Stimulated activated CD4-positive, alpha-beta T cell treated with anti-CD3 and anti-CD28 coated beads, TNF-alpha, amount 100 ng/mL, for 24 hours (primary cell): Measurements from ENCODE around the gene RPL35A.
"Not testable (repeated sequence)": the region's sequence is repeated elsewhere in the genome, so short reads cannot be mapped to it uniquely, and the experiment has no call there.

Experiments used
- DNase-seq, 3 experiments: peaks; one replicate each; pipeline ENCODE4 v3.0.0-alpha.2; 2020; ENCODE audit warnings: low read depth in 3 of 3

RPL35A gene

DNA sequence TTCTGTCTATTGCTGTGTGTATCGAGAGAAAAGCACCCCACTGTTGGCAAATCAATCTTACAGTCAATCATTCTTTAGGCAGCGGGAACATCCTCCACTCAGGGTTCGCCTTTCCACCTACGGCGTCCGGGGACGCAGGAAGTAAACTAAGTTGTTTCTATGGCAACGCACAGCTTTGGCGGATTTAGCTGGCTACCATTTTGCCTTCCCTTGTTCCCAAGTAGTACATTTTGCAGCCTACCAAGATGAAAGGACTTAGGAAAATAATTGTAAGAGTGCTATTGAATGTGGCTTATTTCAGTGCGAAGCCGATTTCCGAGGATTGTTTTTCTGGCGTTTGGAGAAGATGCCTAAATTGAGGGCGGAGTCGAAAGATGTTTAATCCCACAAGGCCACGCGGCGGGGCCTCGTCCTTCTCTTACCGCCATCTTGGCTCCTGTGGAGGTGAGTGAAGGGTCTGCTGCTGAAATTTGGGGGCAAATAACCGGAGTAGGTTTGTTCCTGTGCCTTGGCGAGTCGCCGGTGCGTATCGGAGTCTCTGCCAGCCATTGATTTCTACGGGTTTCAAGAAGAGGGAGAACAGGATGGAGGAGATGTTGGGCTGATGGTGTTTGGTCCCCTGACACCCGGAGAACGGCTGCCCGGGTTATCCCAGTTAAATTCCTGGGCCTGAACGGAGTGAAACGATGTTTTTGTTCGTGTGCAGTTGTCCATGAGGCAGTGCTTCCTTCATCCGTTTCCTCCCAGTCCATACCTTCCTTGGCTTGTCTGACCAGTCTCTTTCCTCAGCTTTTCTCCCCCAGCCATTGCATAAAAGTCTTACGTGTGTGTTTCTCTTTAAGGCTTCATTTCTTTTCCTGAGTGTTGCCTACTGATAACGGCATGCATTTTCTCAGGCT, at the start of gene RPL35A:
Gene RPL35A (plus strand): TSS at position 413 of the 899 bp plus-strand sequence. CDS start 778 bp downstream, outside the sequence.
- DNase-seq, result peak; percentile 69 to 77 (median 77)

DNA sequence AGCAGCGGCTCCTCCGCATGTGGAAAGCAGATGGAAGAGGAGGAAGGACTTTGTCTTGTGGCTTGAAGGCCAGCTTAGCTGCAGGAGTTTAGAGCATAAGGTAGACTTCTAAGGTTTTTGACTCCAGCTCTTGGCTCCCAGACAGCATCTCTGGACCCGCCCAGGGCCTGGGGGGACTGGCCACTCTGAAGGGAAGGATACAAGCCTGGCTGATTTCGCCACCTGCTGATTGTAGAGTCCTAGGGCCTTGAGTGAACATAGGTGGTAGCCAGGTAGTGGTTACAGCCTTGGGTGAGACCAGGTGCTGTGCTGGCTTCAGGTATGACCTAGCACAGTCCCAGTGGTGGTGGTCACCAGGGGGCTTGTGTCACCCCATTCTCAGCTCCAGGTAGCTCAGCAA, 48.4 kb upstream of the RPL35A start:
- DNase-seq, result no peak

- DNase-seq, result peak; percentile 62 to 78 (median 74)
Observed at GRCh38 chr3:197906023-197906849, 43.8 kb upstream of the RPL35A start.

DNA sequence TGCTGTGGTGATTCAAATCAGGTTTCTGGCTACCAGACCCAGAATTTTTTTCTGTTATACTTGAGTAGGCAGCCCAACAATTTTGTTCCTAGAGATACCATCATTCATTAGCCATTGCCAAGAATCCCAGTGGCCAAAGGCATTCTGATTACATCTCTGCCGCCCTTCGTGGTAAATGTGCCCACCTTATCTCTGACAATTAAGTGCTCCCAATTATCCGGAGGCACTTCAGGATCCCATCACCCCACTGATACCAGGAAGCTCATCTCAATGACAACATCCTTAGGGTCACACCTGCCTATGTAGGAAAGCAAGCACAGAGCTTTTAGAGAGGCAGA, 43.2 kb upstream of the RPL35A start:
- DNase-seq, result no peak

GRCh38 chr3:197907196-197907595, 42.8 kb upstream of the RPL35A start:
- DNase-seq, result no peak

DNA sequence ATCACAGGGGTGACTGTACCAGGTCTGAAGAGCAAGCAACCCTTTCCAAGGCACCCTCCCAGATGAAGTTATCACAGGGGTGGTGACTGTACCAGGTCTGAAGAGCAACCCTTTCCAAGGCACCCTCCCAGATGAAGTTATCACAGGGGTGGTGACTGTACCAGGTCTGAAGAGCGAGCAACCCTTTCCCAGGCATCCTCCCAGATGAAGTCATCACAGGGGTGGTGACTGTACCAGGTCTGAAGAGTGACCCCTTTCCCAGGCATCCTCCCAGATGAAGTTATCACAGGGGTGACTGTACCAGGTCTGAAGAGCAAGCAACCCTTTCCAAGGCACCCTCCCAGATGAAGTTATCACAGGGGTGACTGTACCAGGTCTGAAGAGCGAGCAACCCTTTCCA, 41.4 kb upstream of the RPL35A start:
- DNase-seq, result not testable (repeated sequence)

- DNase-seq, result no peak
Observed at GRCh38 chr3:197908957-197909701, 40.9 kb upstream of the RPL35A start.

DNA sequence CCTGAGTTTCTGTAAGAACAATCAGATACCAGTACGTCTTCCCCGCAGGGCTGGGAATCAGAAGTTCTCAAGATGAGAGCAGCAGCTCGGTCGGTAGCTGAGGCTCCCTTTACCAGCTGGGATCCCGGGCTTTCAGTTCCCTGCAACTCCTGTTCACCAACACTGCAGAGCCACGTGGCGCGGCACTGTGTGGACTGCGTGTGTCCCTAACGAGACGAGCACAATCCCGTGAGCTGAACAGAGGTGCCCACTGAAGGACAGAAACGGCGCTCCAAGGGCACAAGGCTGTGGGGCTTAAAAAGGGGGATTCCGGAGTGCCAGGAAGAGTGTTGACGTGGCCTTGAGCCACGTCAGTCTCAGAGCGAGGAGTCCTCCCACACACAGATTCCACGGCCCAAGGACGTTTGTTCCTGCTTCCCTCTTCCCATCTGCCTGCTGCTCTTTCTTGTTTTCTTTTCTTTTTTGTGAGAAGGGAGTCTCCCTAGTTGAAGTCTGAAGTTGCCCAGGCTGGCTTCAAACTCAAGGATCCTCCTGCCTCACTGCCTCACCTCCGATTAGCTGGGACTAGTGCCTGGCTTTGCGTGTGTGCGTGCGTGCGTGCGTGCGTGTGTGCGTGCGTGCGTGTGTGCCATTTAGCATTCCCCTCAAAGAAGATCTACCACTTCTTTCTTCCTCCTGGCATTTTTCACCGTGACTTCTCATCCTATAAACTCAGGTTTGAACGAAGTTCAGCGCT, 37.1 kb upstream of the RPL35A start:
- DNase-seq, result no peak

DNA sequence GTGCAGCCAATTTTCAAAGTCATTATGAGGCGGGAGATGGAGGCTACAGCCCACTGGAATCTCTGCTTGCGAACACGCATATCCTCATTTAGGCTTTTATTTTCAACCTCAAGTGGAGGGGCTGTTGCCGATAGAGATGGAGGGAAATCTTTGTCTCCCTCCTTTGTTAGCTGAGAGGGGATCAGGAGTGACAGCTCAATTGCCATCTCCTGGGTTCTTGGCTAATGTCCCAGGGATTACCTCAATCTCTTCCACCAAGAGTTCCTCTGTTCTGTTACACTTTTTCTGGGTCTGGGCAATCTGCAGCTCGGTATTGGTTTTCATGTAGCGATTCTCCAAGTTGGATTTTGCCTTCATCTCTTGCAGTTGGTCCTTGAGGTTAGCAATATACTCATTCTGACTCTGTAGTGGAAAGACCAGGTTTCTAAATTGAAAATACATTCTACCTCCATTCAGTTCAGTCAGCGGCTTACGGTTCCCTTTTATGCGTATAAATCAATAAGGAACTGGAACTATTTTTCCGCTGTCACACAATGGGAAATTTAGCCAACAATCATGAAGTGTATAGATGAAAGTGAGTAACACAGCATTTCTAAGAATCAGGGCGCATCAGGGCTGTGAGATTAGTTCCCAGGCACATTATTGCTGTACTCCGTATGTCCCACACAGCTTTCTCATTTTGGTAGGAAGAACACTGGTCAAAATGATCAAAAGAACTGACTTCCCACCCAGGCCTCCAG, 36.2 kb upstream of the RPL35A start:
- DNase-seq, result no peak

GRCh38 chr3:197921429-197922275, 28.3 kb upstream of the RPL35A start:
- not testable (repeated sequence) for DNase-seq

DNA sequence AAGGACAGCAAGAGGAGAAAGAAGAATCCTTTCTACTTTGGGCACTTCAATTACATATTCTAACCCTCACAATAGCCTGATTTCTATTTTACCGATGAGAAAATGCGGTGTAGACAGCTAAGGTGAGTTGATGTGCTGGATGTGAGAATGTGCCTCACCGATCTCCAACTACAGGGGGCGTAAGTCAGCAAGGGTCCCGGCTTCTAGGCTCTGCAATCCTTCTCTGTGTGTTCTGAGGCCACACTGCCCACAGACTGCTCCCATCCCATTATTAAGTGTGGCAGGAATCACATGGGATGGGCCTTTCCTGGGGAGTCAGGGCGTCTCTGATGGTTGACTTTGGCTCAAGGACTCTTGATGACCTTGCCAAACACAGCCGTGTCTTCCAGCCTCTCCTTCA, 23.6 kb upstream of the RPL35A start:
- DNase-seq, result no peak

DNA sequence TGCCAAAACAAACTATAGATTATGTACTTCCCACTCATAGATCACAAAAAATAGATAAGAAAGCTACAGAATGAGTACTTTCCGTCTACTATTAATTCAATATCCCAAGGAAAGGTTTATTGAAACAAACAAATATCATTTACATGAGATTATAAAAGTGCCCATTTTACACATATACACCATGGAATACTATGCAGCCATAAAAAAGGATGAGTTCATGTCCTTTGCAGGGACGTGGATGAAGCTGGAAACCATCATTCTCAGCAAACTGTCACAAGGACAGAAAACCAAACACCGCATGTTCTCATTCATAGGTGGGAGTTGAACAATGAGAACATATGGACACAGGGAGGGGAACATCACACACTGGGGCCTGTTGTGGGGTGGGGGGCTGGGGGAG, 22.4 kb upstream of the RPL35A start:
- DNase-seq, result not testable (repeated sequence)

DNA sequence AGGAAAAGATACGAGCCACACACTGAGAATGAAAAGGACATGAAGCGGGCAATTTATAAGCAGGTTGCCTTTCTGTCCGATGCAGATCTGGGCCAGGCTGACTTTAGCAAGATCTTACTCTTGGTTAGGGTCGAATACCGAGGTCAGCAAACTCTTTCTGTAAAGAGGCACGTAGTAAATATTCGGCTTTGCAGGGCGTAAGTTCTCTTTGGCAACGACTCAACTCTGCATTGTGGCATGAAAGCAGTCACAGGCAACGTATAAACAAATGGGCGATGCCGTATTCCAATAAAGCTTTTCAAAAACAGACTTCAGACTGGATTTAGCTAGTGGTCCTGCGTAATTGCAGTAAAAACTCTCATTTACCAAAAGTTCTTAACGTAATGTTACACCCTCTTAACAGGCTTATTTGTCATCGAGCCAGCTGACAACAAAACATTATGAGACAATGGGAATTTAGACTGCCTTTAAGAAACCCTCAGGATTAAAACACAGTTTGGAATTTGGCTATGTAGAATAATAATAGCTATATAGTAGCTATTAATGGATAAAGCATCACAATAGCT, 13.1 kb upstream of the RPL35A start:
- no peak for DNase-seq

- DNase-seq, result no peak
Observed at GRCh38 chr3:197940745-197941384, 9.1 kb upstream of the RPL35A start.

- no peak for DNase-seq
Observed at GRCh38 chr3:197942956-197943556, 6.9 kb upstream of the RPL35A start.

DNA sequence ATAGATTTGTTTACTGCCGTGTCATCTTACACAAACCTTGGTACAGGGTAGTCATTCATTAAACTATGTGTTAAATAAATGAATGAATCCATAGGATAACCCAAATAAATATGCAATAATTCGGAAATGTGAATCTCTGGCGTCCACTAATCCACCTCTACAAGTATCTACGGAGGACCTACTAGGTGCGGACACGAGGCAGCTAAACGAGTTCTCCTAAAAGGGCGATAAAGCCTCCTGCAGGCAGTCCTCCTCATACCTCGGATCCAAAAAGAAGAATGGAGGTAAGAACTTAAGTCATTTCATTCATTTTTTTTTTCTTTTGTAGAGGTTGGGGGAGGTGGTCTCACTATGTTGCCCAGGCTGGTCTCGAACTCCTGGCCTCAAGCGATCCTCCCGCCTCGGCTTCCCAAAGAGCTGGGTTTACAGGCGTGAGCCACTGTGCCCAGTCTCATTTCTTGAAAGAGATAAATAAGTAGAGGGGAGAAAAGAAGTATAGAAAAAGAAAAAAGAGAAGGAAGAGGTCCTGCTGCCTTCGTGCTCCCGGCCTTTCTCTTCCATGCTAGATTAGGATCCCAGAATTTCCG, 706 bp upstream of the RPL35A start:
- DNase-seq, result no peak

DNA sequence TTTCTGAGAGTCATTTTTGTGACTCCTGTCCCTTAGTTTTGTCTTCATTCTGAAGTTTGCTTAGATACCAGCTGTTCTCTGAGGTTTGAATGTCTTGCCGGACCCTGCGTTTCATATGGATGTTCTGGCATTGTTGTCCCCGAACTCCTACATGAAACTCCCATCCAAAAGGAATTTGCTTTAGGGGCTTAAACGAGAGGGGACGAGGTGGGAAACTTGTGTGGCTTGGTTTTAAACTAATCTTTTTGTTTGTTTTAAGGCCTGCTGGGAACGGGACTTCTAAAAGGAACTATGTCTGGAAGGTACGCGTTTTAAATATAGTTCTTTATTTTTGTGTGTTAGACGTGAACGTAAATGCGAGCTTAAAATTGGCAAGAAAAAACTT, 679 bp downstream of the RPL35A start:
- DNase-seq, result no peak

GRCh38 chr3:197951392-197951990, 1.5 kb downstream of the RPL35A start:
- DNase-seq, result no peak
